Measurements from ENCODE around the gene DNMT1. TPM values are rescaled to one million over a fixed set of nuclear protein-coding genes. Genes with fewer than 3 reads are reported as not detected.
"Not testable (repeated sequence)": the region's sequence is repeated elsewhere in the genome, so short reads cannot be mapped to it uniquely, and the experiment has no call there.

The DNMT1 gene
- total RNA-seq, 5 donors from 2014 or later (not counting 1 experiment from before 2014, with no cell fraction given): 199 to 245 (median 235) TPM

DNA sequence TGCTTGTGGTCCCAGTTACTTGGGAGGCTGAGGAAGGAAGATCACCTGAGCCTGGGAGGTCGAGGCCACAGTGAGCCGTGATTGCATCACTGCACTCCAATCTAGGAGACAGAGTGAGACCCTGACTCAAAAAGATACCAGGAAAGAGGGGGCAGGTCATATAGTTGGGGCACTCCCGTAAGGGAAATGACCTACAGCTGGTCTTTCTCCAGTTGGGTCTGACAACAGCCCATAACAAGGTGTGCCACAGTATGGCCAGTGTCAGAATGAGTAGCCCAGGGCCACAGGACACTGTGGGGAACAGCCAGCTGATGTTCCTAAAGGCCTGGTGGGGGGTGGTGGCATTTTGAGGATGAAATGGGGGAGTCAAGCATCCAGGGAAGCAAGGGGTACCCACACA, 10.8 kb downstream of the DNMT1 start:
- Mint-ChIP-seq H3K9me3 (no peaks in the 10 kb centered on the region), H3K27ac (peak overlapping the region; percentile 20 to 71), H3K4me3 (no peak overlapping the region), H3K27me3 (no peaks in the 10 kb centered on the region), H3K36me3 (peaks cover 28% of the 10 kb centered on the region), H3K4me1 (peaks cover 26 to 29% (median 27%) of the 10 kb centered on the region in 3 donors)
- Histone ChIP-seq H3K4me3 (ENCODE audit: control insufficient read depth in 1 of 2, extremely low read depth in 1 of 2, low read length in 1 of 2) (no peak overlapping the region), H3K27ac (ENCODE audit: low read length) (no peak overlapping the region), H3K27me3 (replicated peaks in 1 of 2; ENCODE audit: control insufficient read depth in 2 of 2, extremely low read depth in 1 of 2, insufficient read depth in 2 of 2, low read length in 1 of 2) (no peaks in the 10 kb centered on the region), H3K4me1 (ENCODE audit: control insufficient read depth in 1 of 2, extremely low read depth in 1 of 2, insufficient read depth in 2 of 2, low read length in 2 of 2) (peaks cover 0 to 27% of the 10 kb centered on the region in 2 experiments), H3K9me3 (no peaks in the 10 kb centered on the region), H3K36me3 (ENCODE audit: control insufficient read depth in 2 of 2, extremely low read depth in 1 of 2, insufficient read depth in 1 of 2, low read length in 1 of 2) (peaks cover 23 to 62% of the 10 kb centered on the region in 2 donors)
- no peak for ATAC-seq (replicated peaks in 1 of 4)
- DNase-seq: no peak
- CTCF ChIA-PET: no interaction called here
- POLR2A ChIA-PET: no interaction called here
- 72% methylated on average over 3 of the region's 3 CpGs for WGBS (ENCODE audit: insufficient coverage)

DNA sequence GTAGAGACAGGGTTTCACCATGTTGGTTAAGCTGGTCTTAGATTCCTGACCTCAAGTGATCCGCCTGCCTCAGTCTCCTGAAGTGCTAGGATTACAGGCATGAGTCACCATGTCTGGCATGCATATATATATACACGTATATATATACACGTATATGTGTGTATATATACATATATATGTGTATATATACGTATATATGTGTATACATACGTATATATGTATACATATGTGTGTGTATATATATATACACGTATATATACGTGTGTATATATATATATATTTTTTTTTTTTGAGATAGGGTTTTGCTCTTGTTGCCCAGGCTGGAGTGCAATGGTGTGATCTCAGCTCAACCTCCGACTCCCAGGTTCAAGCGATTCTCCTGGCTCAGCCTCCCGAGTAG, 11.9 kb downstream of the DNMT1 start:
- Mint-ChIP-seq H3K4me1 (peaks cover 21 to 27% (median 22%) of the 10 kb centered on the region in 3 donors), H3K9me3 (no peaks in the 10 kb centered on the region), H3K27ac (no peak overlapping the region), H3K36me3 (peaks cover 24% of the 10 kb centered on the region), H3K4me3 (no peak overlapping the region), H3K27me3 (no peaks in the 10 kb centered on the region)
- Histone ChIP-seq H3K27me3 (replicated peaks in 1 of 2; ENCODE audit: control insufficient read depth in 2 of 2, extremely low read depth in 1 of 2, insufficient read depth in 2 of 2, low read length in 1 of 2) (no peaks in the 10 kb centered on the region), H3K4me3 (ENCODE audit: control insufficient read depth in 1 of 2, extremely low read depth in 1 of 2, low read length in 1 of 2) (no peak overlapping the region), H3K27ac (ENCODE audit: low read length) (no peak overlapping the region), H3K9me3 (no peaks in the 10 kb centered on the region), H3K4me1 (ENCODE audit: control insufficient read depth in 1 of 2, extremely low read depth in 1 of 2, insufficient read depth in 2 of 2, low read length in 2 of 2) (peaks cover 0 to 17% of the 10 kb centered on the region in 2 experiments), H3K36me3 (ENCODE audit: control insufficient read depth in 2 of 2, extremely low read depth in 1 of 2, insufficient read depth in 1 of 2, low read length in 1 of 2) (peaks cover 24 to 66% of the 10 kb centered on the region in 2 donors)
- DNase-seq (no peak), ATAC-seq (replicated peaks in 1 of 4) (no peak)
- no CpG with 5 or more reads among the region's 10 CpGs for WGBS (ENCODE audit: insufficient coverage)
- CTCF ChIA-PET: no interaction called here
- POLR2A ChIA-PET: no interaction called here

DNA sequence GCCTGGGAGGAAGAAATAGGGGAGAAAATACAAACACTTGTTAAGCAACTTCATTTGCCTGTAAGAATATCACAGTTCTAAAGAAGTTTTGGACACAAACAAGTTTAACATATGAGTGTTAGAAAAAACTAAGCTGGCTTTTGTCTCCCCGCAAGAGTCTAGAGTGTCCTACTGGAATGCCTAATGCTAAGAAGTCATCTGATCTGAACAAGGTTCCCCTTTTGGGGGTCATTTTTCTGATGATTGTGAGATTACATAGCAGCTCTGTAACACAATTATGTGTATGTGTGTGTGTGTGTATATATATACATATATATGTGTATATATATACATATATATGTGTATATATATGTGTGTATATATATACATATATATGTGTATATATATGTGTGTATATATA, 12.7 kb downstream of the DNMT1 start:
- CTCF ChIA-PET: interaction anchor here in 1 of 2 donors (0.7 kb wide), 1 partner anchor 43 kb away, joined by 3 read pairs; no protein-coding TSS in a partner anchor
- Mint-ChIP-seq H3K27me3 (no peaks in the 10 kb centered on the region), H3K9me3 (no peaks in the 10 kb centered on the region), H3K36me3 (peaks cover 27% of the 10 kb centered on the region), H3K27ac (peak overlapping the region in 1 of 2 donors; percentile 39), H3K4me1 (peaks cover 15 to 20% (median 16%) of the 10 kb centered on the region in 3 donors), H3K4me3 (no peak overlapping the region)
- ATAC-seq (replicated peaks in 1 of 4) (no peak), DNase-seq (no peak)
- POLR2A ChIA-PET: interaction anchor here (0.6 to 0.7 kb wide), 2 partner anchors 53 to 58 kb away, joined by 3 to 4 read pairs; no protein-coding TSS in a partner anchor
- Histone ChIP-seq H3K36me3 (ENCODE audit: control insufficient read depth in 2 of 2, extremely low read depth in 1 of 2, insufficient read depth in 1 of 2, low read length in 1 of 2) (peaks cover 24 to 70% of the 10 kb centered on the region in 2 donors), H3K9me3 (no peaks in the 10 kb centered on the region), H3K4me3 (ENCODE audit: control insufficient read depth in 1 of 2, extremely low read depth in 1 of 2, low read length in 1 of 2) (no peak overlapping the region), H3K27ac (ENCODE audit: low read length) (no peak overlapping the region), H3K27me3 (replicated peaks in 1 of 2; ENCODE audit: control insufficient read depth in 2 of 2, extremely low read depth in 1 of 2, insufficient read depth in 2 of 2, low read length in 1 of 2) (no peaks in the 10 kb centered on the region), H3K4me1 (ENCODE audit: control insufficient read depth in 1 of 2, extremely low read depth in 1 of 2, insufficient read depth in 2 of 2, low read length in 2 of 2) (peaks cover 0 to 12% of the 10 kb centered on the region in 2 experiments)
- WGBS (ENCODE audit: insufficient coverage): no CpG with 5 or more reads among the region's 1 CpG

GRCh38 chr19:10180459-10180858, 14.3 kb downstream of the DNMT1 start:
- ChIA-PET CTCF (no interaction called here), POLR2A (no interaction called here)
- H3K4me3 Mint-ChIP-seq: no peak overlapping the region
- H3K9me3 Mint-ChIP-seq: no peaks in the 10 kb centered on the region
- no peaks in the 10 kb centered on the region for H3K27me3 Mint-ChIP-seq
- H3K27ac Mint-ChIP-seq: no peak overlapping the region
- Histone ChIP-seq H3K36me3 (ENCODE audit: control insufficient read depth in 2 of 2, extremely low read depth in 1 of 2, insufficient read depth in 1 of 2, low read length in 1 of 2) (peaks cover 20 to 69% of the 10 kb centered on the region in 2 donors), H3K4me1 (ENCODE audit: control insufficient read depth in 1 of 2, extremely low read depth in 1 of 2, insufficient read depth in 2 of 2, low read length in 2 of 2) (peaks cover 0 to 6% of the 10 kb centered on the region in 2 experiments), H3K4me3 (ENCODE audit: control insufficient read depth in 1 of 2, extremely low read depth in 1 of 2, low read length in 1 of 2) (no peak overlapping the region), H3K27ac (ENCODE audit: low read length) (no peak overlapping the region), H3K9me3 (no peaks in the 10 kb centered on the region), H3K27me3 (replicated peaks in 1 of 2; ENCODE audit: control insufficient read depth in 2 of 2, extremely low read depth in 1 of 2, insufficient read depth in 2 of 2, low read length in 1 of 2) (no peaks in the 10 kb centered on the region)
- no peak for DNase-seq
- no peak for ATAC-seq (replicated peaks in 1 of 4)
- peaks cover 26% of the 10 kb centered on the region for H3K36me3 Mint-ChIP-seq
- no CpG with 5 or more reads among the region's 7 CpGs for WGBS (ENCODE audit: insufficient coverage)
- peaks cover 8% of the 10 kb centered on the region in 3 donors for H3K4me1 Mint-ChIP-seq

GRCh38 chr19:10180024-10180423, 14.7 kb downstream of the DNMT1 start:
- H3K4me1 ChIP-seq (ENCODE audit: control insufficient read depth in 1 of 2, extremely low read depth in 1 of 2, insufficient read depth in 2 of 2, low read length in 2 of 2); H3K27me3 Mint-ChIP-seq; H3K9me3 ChIP-seq; H3K27ac ChIP-seq (ENCODE audit: low read length); ATAC-seq (replicated peaks in 1 of 4); CTCF ChIA-PET; H3K4me3 ChIP-seq (ENCODE audit: control insufficient read depth in 1 of 2, extremely low read depth in 1 of 2, low read length in 1 of 2); DNase-seq; H3K4me1 Mint-ChIP-seq; H3K27me3 ChIP-seq (replicated peaks in 1 of 2; ENCODE audit: control insufficient read depth in 2 of 2, extremely low read depth in 1 of 2, insufficient read depth in 2 of 2, low read length in 1 of 2); H3K27ac Mint-ChIP-seq; H3K9me3 Mint-ChIP-seq; POLR2A ChIA-PET; H3K4me3 Mint-ChIP-seq: not testable (repeated sequence)
- peaks cover 20 to 74% of the 10 kb centered on the region in 2 donors for H3K36me3 ChIP-seq (ENCODE audit: control insufficient read depth in 2 of 2, extremely low read depth in 1 of 2, insufficient read depth in 1 of 2, low read length in 1 of 2)
- WGBS (ENCODE audit: insufficient coverage): no CpG with 5 or more reads among the region's 6 CpGs
- peaks cover 26% of the 10 kb centered on the region for H3K36me3 Mint-ChIP-seq

DNA sequence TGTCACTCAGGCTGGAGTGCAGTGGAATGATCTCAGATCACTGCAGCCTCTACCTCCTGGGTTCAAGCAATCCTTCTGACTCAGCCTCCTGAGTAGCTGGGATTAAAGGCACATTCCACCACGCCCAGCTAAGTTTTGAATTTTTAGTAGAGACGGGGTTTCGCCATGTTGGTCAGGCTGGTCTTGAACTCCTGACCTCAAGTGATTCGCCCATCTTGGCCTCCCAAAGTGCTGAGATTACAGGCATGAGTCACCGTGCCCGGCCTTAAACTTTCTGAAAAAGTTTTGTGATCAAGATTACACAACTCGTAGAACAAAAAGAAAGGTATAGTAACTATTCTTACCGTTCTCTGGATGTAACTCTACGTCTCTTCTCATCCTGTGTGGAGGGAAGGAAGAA, 21.2 kb downstream of the DNMT1 start:
- CTCF ChIA-PET: interaction anchor here in 1 of 2 donors (1.0 kb wide), 1 partner anchor 227 kb away, joined by 5 read pairs; no protein-coding TSS in a partner anchor

More for the DNA sequence above, 21.2 kb downstream of the DNMT1 start:
- Histone ChIP-seq H3K27me3 (replicated peaks in 1 of 2; ENCODE audit: control insufficient read depth in 2 of 2, extremely low read depth in 1 of 2, insufficient read depth in 2 of 2, low read length in 1 of 2) (no peaks in the 10 kb centered on the region), H3K27ac (ENCODE audit: low read length) (no peak overlapping the region), H3K9me3 (no peaks in the 10 kb centered on the region), H3K4me1 (ENCODE audit: control insufficient read depth in 1 of 2, extremely low read depth in 1 of 2, insufficient read depth in 2 of 2, low read length in 2 of 2) (no peaks in the 10 kb centered on the region), H3K4me3 (ENCODE audit: control insufficient read depth in 1 of 2, extremely low read depth in 1 of 2, low read length in 1 of 2) (no peak overlapping the region), H3K36me3 (ENCODE audit: control insufficient read depth in 2 of 2, extremely low read depth in 1 of 2, insufficient read depth in 1 of 2, low read length in 1 of 2) (peaks cover 15 to 77% of the 10 kb centered on the region in 2 donors)
- POLR2A ChIA-PET: interaction anchor here (0.5 to 0.7 kb wide), 2 partner anchors 29 to 160 kb away, joined by 3 to 5 read pairs; no protein-coding TSS in a partner anchor
- Mint-ChIP-seq H3K27me3 (no peaks in the 10 kb centered on the region), H3K9me3 (no peaks in the 10 kb centered on the region), H3K27ac (peak overlapping the region in 1 of 2 donors; percentile 74), H3K4me3 (no peak overlapping the region), H3K4me1 (peaks cover 0 to 3% (median 3%) of the 10 kb centered on the region in 3 donors), H3K36me3 (peaks cover 38% of the 10 kb centered on the region)
- ATAC-seq (replicated peaks in 1 of 4) (no peak), DNase-seq (no peak)
- WGBS (ENCODE audit: insufficient coverage): 93% methylated on average over 5 of the region's 9 CpGs
